Erythroblast (primary cell): ENCODE measurements around the gene SPATA3.

Experiments used
- GATA1 ChIP-seq: IDR thresholded peaks from 2 replicates; pipeline ENCODE4 v1.6.1; 2011; ENCODE audit warnings: low read depth, mild to moderate bottlenecking, control low read depth, low read length, moderate library complexity
- POLR2A ChIP-seq: IDR thresholded peaks from 2 replicates; pipeline ENCODE4 v1.6.1; 2011; ENCODE audit warnings: mild to moderate bottlenecking, low read length

GRCh38 chr2:231049286-231050017, 53.5 kb downstream of the SPATA3 start:
- TF ChIP-seq POLR2A (no peak), GATA1 (no peak)
